ENCODE results near the gene ASIC2. TPM values are rescaled to one million over a fixed set of nuclear protein-coding genes. Genes with fewer than 3 reads are reported as not detected.

Gene ASIC2
- total RNA-seq, 3 donors from 2014 or later = 0.84 to 4.6 (median 0.98) TPM

- DNase-seq (no peak), ATAC-seq (no peak)
- intact Hi-C loops (cut with DNase I, micrococcal nuclease) = no loop called here
- Histone ChIP-seq H3K4me3 (no peak overlapping the region), H3K9me3 (no peaks in the 10 kb centered on the region), H3K4me1 (ENCODE audit: low read depth) (no peaks in the 10 kb centered on the region), H3K36me3 (ENCODE audit: low read depth) (no peaks in the 10 kb centered on the region)
- TF ChIP-seq CTCF (IDR thresholded peaks at IDR 0.05) = no peak
Measured at GRCh38 chr17:33154869-33155455, 138.1 kb downstream of the ASIC2 start.

GRCh38 chr17:33152783-33153182 is 140.3 kb downstream of the ASIC2 start:
- DNase-seq = no peak

GRCh38 chr17:33151565-33151964 is 141.5 kb downstream of the ASIC2 start:
- ATAC-seq = no peak
- DNase-seq = no peak
- no peak overlapping the region for H3K4me3 ChIP-seq
- H3K4me1 ChIP-seq (ENCODE audit: low read depth) = no peaks in the 10 kb centered on the region
- H3K9me3 ChIP-seq = no peaks in the 10 kb centered on the region
- intact Hi-C loops (cut with DNase I, micrococcal nuclease) = no loop called here
- TF ChIP-seq CTCF (IDR thresholded peaks at IDR 0.05) = no peak
- H3K36me3 ChIP-seq (ENCODE audit: low read depth) = no peaks in the 10 kb centered on the region

More at GRCh38 chr17:33152783-33153182, 140.3 kb downstream of the ASIC2 start:
- ATAC-seq = no peak
- Histone ChIP-seq H3K4me3 (no peak overlapping the region), H3K9me3 (no peaks in the 10 kb centered on the region), H3K36me3 (ENCODE audit: low read depth) (no peaks in the 10 kb centered on the region), H3K4me1 (ENCODE audit: low read depth) (no peaks in the 10 kb centered on the region)
- intact Hi-C loops (cut with DNase I, micrococcal nuclease) = no loop called here
- no peak for TF ChIP-seq CTCF (IDR thresholded peaks at IDR 0.05)

GRCh38 chr17:33145941-33146340 is 147.2 kb downstream of the ASIC2 start:
- no peaks in the 10 kb centered on the region for H3K9me3 ChIP-seq
- no peaks in the 10 kb centered on the region for H3K36me3 ChIP-seq (ENCODE audit: low read depth)
- no peaks in the 10 kb centered on the region for H3K4me1 ChIP-seq (ENCODE audit: low read depth)
- no peak for TF ChIP-seq CTCF (IDR thresholded peaks at IDR 0.05)
- intact Hi-C loops (cut with DNase I, micrococcal nuclease) = no loop called here
- no peak overlapping the region for H3K4me3 ChIP-seq
- no peak for DNase-seq
- ATAC-seq = no peak

GRCh38 chr17:33144837-33145236 is 148.3 kb downstream of the ASIC2 start:
- intact Hi-C loops (cut with DNase I, micrococcal nuclease) = no loop called here
- Histone ChIP-seq H3K36me3 (ENCODE audit: low read depth) (no peaks in the 10 kb centered on the region), H3K4me3 (no peak overlapping the region), H3K9me3 (no peaks in the 10 kb centered on the region), H3K4me1 (ENCODE audit: low read depth) (no peaks in the 10 kb centered on the region)
- no peak for TF ChIP-seq CTCF (IDR thresholded peaks at IDR 0.05)
- no peak for ATAC-seq
- no peak for DNase-seq

All from mucosa of descending colon (tissue), 3 donors.